OCI-LY7 (cell line): ENCODE results near the gene PRICKLE2.

Experiments used
- CTCF ChIP-seq: fragments of 200-600 bp; sonication (generic); conservative IDR thresholded peaks from 2 replicates; pipeline ENCODE4 v1.5.1; 2014; ENCODE audit warnings: mild to moderate bottlenecking, antibody characterized with exemption, low read length, moderate library complexity, mixed read lengths
- EZH2phosphoT487 ChIP-seq: fragments of 200-600 bp; sonication (generic); IDR thresholded peaks from 2 replicates; pipeline ENCODE4 v1.6.1; 2018; ENCODE audit warnings: low read depth, borderline replicate concordance, mild to moderate bottlenecking, mixed run types, antibody characterized with exemption, low read length, moderate library complexity, mixed read lengths

- no peak for TF ChIP-seq EZH2phosphoT487
- TF ChIP-seq CTCF = no peak
Observed at GRCh38 chr3:64098670-64099069, 126.6 kb downstream of the PRICKLE2 start.
